Stimulated activated naive CD8-positive, alpha-beta T cell treated with anti-CD3 and anti-CD28 coated beads, Interleukin-15, Interleukin-2, amounts not matched to agents 100 U/mL and 50 U/mL, for 24 hours (primary cell): ENCODE measurements around the gene RAPGEF4.

Experiments
- ATAC-seq: fragments of 150-1000 bp; cut with Tn5 transposase; one replicate; pipeline ENCODE4 v1.10.0; 2021
- DNase-seq: peaks from one replicate; pipeline ENCODE4 v3.0.0; 2021

The RAPGEF4 gene

GRCh38 chr2:172943539-172943938, 207.9 kb downstream of the RAPGEF4 start:
- ATAC-seq (no peak), DNase-seq (no peak)

GRCh38 chr2:172944022-172944793, 208.6 kb downstream of the RAPGEF4 start:
- DNase-seq: no peak
- peak; percentile 41 for ATAC-seq

- ATAC-seq (peak; percentile 51), DNase-seq (no peak)
These were observed 209.3 kb downstream of the RAPGEF4 start for GRCh38 chr2:172944794-172945509.

GRCh38 chr2:172945510-172945850, 209.8 kb downstream of the RAPGEF4 start:
- ATAC-seq: no peak
- no peak for DNase-seq

- no peak for ATAC-seq
- DNase-seq: no peak
These were observed 212.0 kb downstream of the RAPGEF4 start for GRCh38 chr2:172947461-172948153.

- no peak for DNase-seq
- ATAC-seq: no peak
These were observed 213.9 kb downstream of the RAPGEF4 start for GRCh38 chr2:172949522-172949921.

GRCh38 chr2:172950565-172950964, 214.9 kb downstream of the RAPGEF4 start:
- DNase-seq (no peak), ATAC-seq (no peak)

- no peak for ATAC-seq
- DNase-seq: no peak
These were observed 215.9 kb downstream of the RAPGEF4 start for GRCh38 chr2:172951554-172951953.

- DNase-seq (no peak), ATAC-seq (no peak)
These were observed 217.8 kb downstream of the RAPGEF4 start for GRCh38 chr2:172953411-172953810.

GRCh38 chr2:172953970-172954852, 218.6 kb downstream of the RAPGEF4 start:
- peak; percentile 46 for ATAC-seq
- no peak for DNase-seq

- ATAC-seq: peak; percentile 9
- no peak for DNase-seq
These were observed 219.9 kb downstream of the RAPGEF4 start for GRCh38 chr2:172955587-172955986.

- no peak for ATAC-seq
- no peak for DNase-seq
These were observed 222.1 kb downstream of the RAPGEF4 start for GRCh38 chr2:172957734-172958133.

GRCh38 chr2:172962082-172962481, 226.4 kb downstream of the RAPGEF4 start:
- ATAC-seq (peak; percentile 38), DNase-seq (no peak)

GRCh38 chr2:172962824-172963223, 227.2 kb downstream of the RAPGEF4 start:
- DNase-seq: peak; percentile 34

GRCh38 chr2:172964511-172965139, 229.0 kb downstream of the RAPGEF4 start:
- DNase-seq (no peak), ATAC-seq (no peak)

More at GRCh38 chr2:172962824-172963223, 227.2 kb downstream of the RAPGEF4 start:
- ATAC-seq: peak; percentile 93

- DNase-seq (no peak), ATAC-seq (no peak)
These were observed 230.0 kb downstream of the RAPGEF4 start for GRCh38 chr2:172965433-172966212.

- DNase-seq: no peak
- ATAC-seq: no peak
These were observed 231.7 kb downstream of the RAPGEF4 start for GRCh38 chr2:172967036-172967982.

- DNase-seq (no peak), ATAC-seq (no peak)
These were observed 232.4 kb downstream of the RAPGEF4 start for GRCh38 chr2:172968061-172968469.

GRCh38 chr2:172969166-172969565, 233.5 kb downstream of the RAPGEF4 start:
- DNase-seq: no peak
- ATAC-seq: no peak

GRCh38 chr2:172969609-172970008, 234.0 kb downstream of the RAPGEF4 start:
- ATAC-seq (no peak), DNase-seq (no peak)
